ENCODE measurements around the gene MAP1S. TPM values are rescaled to one million over a fixed set of nuclear protein-coding genes. Genes with fewer than 3 reads are reported as not detected.

Gene MAP1S
- total and polyA plus RNA-seq, 2 donors (not counting 1 experiment from before 2014, with no cell fraction given), result 10.5 to 18.3 TPM

GRCh38 chr19:17681505-17682125, 37.7 kb upstream of the MAP1S start:
- no peak overlapping the region for H3K27ac ChIP-seq (ENCODE audit: insufficient read depth, low read length)
- H3K4me2 ChIP-seq (ENCODE audit: extremely low read depth, insufficient read depth, low read length), result no peak overlapping the region
- no peak for TF ChIP-seq EZH2 (IDR thresholded peaks at IDR 0.05; ENCODE audit: low read length, missing control alignments)
- TF ChIP-seq, protein P1, sequence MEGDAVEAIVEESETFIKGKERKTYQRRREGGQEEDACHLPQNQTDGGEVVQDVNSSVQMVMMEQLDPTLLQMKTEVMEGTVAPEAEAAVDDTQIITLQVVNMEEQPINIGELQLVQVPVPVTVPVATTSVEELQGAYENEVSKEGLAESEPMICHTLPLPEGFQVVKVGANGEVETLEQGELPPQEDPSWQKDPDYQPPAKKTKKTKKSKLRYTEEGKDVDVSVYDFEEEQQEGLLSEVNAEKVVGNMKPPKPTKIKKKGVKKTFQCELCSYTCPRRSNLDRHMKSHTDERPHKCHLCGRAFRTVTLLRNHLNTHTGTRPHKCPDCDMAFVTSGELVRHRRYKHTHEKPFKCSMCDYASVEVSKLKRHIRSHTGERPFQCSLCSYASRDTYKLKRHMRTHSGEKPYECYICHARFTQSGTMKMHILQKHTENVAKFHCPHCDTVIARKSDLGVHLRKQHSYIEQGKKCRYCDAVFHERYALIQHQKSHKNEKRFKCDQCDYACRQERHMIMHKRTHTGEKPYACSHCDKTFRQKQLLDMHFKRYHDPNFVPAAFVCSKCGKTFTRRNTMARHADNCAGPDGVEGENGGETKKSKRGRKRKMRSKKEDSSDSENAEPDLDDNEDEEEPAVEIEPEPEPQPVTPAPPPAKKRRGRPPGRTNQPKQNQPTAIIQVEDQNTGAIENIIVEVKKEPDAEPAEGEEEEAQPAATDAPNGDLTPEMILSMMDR (conservative IDR thresholded peaks at IDR 0.05 in 1 of 2, IDR thresholded peaks at IDR 0.05 in 1 of 2; ENCODE audit: low read depth in 1 of 2, low read length in 2 of 2), result no peak
- H3K4me3 ChIP-seq (replicated peaks in 1 of 4; ENCODE audit: control extremely low read depth in 1 of 4, insufficient read depth in 1 of 4, low read depth in 3 of 4, low read length in 4 of 4), result no peak overlapping the region
- H3K9me3 ChIP-seq (ENCODE audit: control insufficient read depth, insufficient read depth, low read depth, low read length), result no peaks in the 10 kb centered on the region
- peaks cover 9% of the 10 kb centered on the region for H3K4me1 ChIP-seq (ENCODE audit: control insufficient read depth, extremely low read depth, insufficient read depth, low read length)
- no peaks in the 10 kb centered on the region for H3K36me3 ChIP-seq (ENCODE audit: control insufficient read depth, insufficient read depth, low read length)
- H3K27me3 ChIP-seq (ENCODE audit: control insufficient read depth, insufficient read depth, low read length), result peaks cover 12% of the 10 kb centered on the region
- peak; percentile 39 to 43 for DNase-seq (ENCODE audit: low read depth in 2 of 2)
- H3K9ac ChIP-seq (ENCODE audit: insufficient read depth, low read length), result no peak overlapping the region
- H2AFZ ChIP-seq (ENCODE audit: low read length), result no peak overlapping the region
- no peaks in the 10 kb centered on the region for H3K79me2 ChIP-seq (ENCODE audit: control insufficient read depth, insufficient read depth, low read length)
- no peaks in the 10 kb centered on the region for H4K20me1 ChIP-seq (ENCODE audit: control insufficient read depth, extremely low read depth, insufficient read depth, low read length)

- H4K20me1 ChIP-seq (ENCODE audit: control insufficient read depth, extremely low read depth, insufficient read depth, low read length), result no peaks in the 10 kb centered on the region
- TF ChIP-seq, protein P1 (conservative IDR thresholded peaks at IDR 0.05 in 1 of 2, IDR thresholded peaks at IDR 0.05 in 1 of 2; ENCODE audit: low read depth in 1 of 2, low read length in 2 of 2), result no peak
- no peak for TF ChIP-seq EZH2 (IDR thresholded peaks at IDR 0.05; ENCODE audit: low read length, missing control alignments)
- peaks cover 12% of the 10 kb centered on the region for H3K27me3 ChIP-seq (ENCODE audit: control insufficient read depth, insufficient read depth, low read length)
- peaks cover 9% of the 10 kb centered on the region for H3K4me1 ChIP-seq (ENCODE audit: control insufficient read depth, extremely low read depth, insufficient read depth, low read length)
- H3K9me3 ChIP-seq (ENCODE audit: control insufficient read depth, insufficient read depth, low read depth, low read length), result no peaks in the 10 kb centered on the region
- H3K36me3 ChIP-seq (ENCODE audit: control insufficient read depth, insufficient read depth, low read length), result no peaks in the 10 kb centered on the region
- no peak overlapping the region for H3K4me3 ChIP-seq (replicated peaks in 1 of 4; ENCODE audit: control extremely low read depth in 1 of 4, insufficient read depth in 1 of 4, low read depth in 3 of 4, low read length in 4 of 4)
- no peak overlapping the region for H3K27ac ChIP-seq (ENCODE audit: insufficient read depth, low read length)
- H3K79me2 ChIP-seq (ENCODE audit: control insufficient read depth, insufficient read depth, low read length), result no peaks in the 10 kb centered on the region
- no peak overlapping the region for H2AFZ ChIP-seq (ENCODE audit: low read length)
- no peak overlapping the region for H3K9ac ChIP-seq (ENCODE audit: insufficient read depth, low read length)
- no peak overlapping the region for H3K4me2 ChIP-seq (ENCODE audit: extremely low read depth, insufficient read depth, low read length)
- no peak for DNase-seq (ENCODE audit: low read depth in 2 of 2)
Measured at GRCh38 chr19:17682273-17682672, 37.0 kb upstream of the MAP1S start.

DNA sequence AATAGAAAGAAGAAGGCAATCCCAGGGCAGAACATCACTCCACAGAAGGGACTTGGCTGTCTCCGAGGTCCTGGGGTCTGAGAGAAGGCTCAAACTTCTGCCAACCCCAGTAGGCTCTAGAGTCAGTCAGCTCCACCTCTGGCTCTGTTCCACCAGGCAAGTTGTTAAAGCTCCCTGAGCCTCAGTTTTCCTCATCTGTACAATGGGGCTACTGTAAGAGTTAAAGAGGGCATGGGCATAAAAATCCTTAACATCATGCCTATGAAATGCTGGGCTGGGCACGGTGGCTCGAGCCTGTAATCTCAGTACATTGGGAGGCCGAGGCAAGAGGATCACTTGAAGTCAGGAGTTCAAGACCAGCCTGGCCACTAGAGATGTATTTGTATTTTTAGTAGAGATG, 36.2 kb upstream of the MAP1S start:
- TF ChIP-seq, protein P1 (conservative IDR thresholded peaks at IDR 0.05 in 1 of 2, IDR thresholded peaks at IDR 0.05 in 1 of 2; ENCODE audit: low read depth in 1 of 2, low read length in 2 of 2), result no peak
- no peak for TF ChIP-seq EZH2 (IDR thresholded peaks at IDR 0.05; ENCODE audit: low read length, missing control alignments)
- no peaks in the 10 kb centered on the region for H4K20me1 ChIP-seq (ENCODE audit: control insufficient read depth, extremely low read depth, insufficient read depth, low read length)

More for the DNA sequence above, 36.2 kb upstream of the MAP1S start:
- Histone ChIP-seq H3K9ac (ENCODE audit: insufficient read depth, low read length) (no peak overlapping the region), H3K9me3 (ENCODE audit: control insufficient read depth, insufficient read depth, low read depth, low read length) (no peaks in the 10 kb centered on the region), H3K27ac (ENCODE audit: insufficient read depth, low read length) (no peak overlapping the region), H3K79me2 (ENCODE audit: control insufficient read depth, insufficient read depth, low read length) (no peaks in the 10 kb centered on the region), H3K27me3 (ENCODE audit: control insufficient read depth, insufficient read depth, low read length) (peaks cover 16% of the 10 kb centered on the region), H3K4me3 (replicated peaks in 1 of 4; ENCODE audit: control extremely low read depth in 1 of 4, insufficient read depth in 1 of 4, low read depth in 3 of 4, low read length in 4 of 4) (no peak overlapping the region), H2AFZ (ENCODE audit: low read length) (no peak overlapping the region), H3K4me2 (ENCODE audit: extremely low read depth, insufficient read depth, low read length) (no peak overlapping the region), H3K4me1 (ENCODE audit: control insufficient read depth, extremely low read depth, insufficient read depth, low read length) (peaks cover 9% of the 10 kb centered on the region), H3K36me3 (ENCODE audit: control insufficient read depth, insufficient read depth, low read length) (no peaks in the 10 kb centered on the region)
- DNase-seq (ENCODE audit: low read depth in 2 of 2), result no peak

All from fibroblast of lung (primary cell).